OCI-LY3 (cell line): ENCODE measurements around the gene TANC2.

Source experiments
- EZH2phosphoT487 ChIP-seq: fragments of 200-600 bp; shearing (Covaris generic); IDR thresholded peaks from 2 replicates; pipeline ENCODE4 v1.6.1; 2018; ENCODE audit warnings: antibody characterized with exemption, mixed run types, low read depth
- TF ChIP-seq, protein P1 (sequence below): fragments of 200-600, 300-600 bp; sonication (generic); IDR thresholded peaks from 2 replicates; pipeline ENCODE4 v1.5.1; 2014; ENCODE audit warnings: antibody characterized with exemption, low read length, low read depth

DNA sequence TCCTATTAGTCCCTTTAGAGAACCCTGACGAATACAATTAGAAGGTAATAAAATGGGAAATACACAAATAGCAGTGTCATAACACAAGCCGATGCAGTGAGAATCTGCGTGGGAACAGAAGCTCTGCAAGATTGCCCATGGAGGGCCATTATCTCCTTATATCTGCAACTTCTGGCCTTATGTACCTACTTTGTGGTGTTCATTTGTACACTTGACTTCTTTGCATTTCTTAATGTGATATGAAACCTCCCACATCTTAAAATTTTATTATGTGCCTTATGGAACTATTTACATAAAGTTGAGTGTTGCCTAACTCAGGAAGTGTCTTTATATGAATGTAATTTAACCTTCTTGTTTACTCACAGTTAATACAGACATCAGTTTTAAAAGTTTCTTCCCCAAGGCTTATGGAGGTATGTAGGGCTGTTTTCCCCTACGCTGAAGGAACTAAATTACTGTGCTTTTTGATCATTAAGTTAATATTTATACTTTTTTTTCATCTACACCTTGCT, 10.1 kb upstream of the TANC2 start:
- TF ChIP-seq, protein P1, sequence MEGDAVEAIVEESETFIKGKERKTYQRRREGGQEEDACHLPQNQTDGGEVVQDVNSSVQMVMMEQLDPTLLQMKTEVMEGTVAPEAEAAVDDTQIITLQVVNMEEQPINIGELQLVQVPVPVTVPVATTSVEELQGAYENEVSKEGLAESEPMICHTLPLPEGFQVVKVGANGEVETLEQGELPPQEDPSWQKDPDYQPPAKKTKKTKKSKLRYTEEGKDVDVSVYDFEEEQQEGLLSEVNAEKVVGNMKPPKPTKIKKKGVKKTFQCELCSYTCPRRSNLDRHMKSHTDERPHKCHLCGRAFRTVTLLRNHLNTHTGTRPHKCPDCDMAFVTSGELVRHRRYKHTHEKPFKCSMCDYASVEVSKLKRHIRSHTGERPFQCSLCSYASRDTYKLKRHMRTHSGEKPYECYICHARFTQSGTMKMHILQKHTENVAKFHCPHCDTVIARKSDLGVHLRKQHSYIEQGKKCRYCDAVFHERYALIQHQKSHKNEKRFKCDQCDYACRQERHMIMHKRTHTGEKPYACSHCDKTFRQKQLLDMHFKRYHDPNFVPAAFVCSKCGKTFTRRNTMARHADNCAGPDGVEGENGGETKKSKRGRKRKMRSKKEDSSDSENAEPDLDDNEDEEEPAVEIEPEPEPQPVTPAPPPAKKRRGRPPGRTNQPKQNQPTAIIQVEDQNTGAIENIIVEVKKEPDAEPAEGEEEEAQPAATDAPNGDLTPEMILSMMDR: no peak
- TF ChIP-seq EZH2phosphoT487: no peak
